Activated naive CD4-positive, alpha-beta T cell treated with anti-CD3 and anti-CD28 coated beads for 36 hours (primary cell): ENCODE results near the gene KIRREL3. TPM values are rescaled to one million over a fixed set of nuclear protein-coding genes. Genes with fewer than 3 reads are reported as not detected.

Source experiments
- CTCF ChIA-PET: fragments of 350-600 bp; sonication (Branson Sonifier 250); formaldehyde crosslinking; loops from one replicate; lab custom pipeline; 2021; ENCODE audit warnings: antibody characterized with exemption; lab: Charles Lee
- DNase-seq: peaks from one replicate; pipeline ENCODE4 v3.0.0-alpha.2; 2020
- H3K27ac Mint-ChIP-seq: one replicate; pipeline ENCODE4 v1.8.0; 2021; ENCODE audit warnings: mild to moderate bottlenecking, mixed read lengths
- H3K27me3 Mint-ChIP-seq: one replicate; pipeline ENCODE4 v1.8.0; 2021; ENCODE audit warnings: low read depth, mixed read lengths
- H3K36me3 Mint-ChIP-seq: one replicate; pipeline ENCODE4 v1.8.0; 2021; ENCODE audit warnings: low read depth, mixed read lengths
- H3K4me1 Mint-ChIP-seq: one replicate; pipeline ENCODE4 v1.8.0; 2021; ENCODE audit warnings: low read depth, mixed read lengths
- H3K4me3 Mint-ChIP-seq: one replicate; pipeline ENCODE4 v1.8.0; 2021; ENCODE audit warnings: mild to moderate bottlenecking, moderate library complexity, mixed read lengths
- H3K9me3 Mint-ChIP-seq: one replicate; pipeline ENCODE4 v1.8.0; 2021; ENCODE audit warnings: mixed read lengths
- intact Hi-C: fragments of 100-400 bp; cut with micrococcal nuclease; formaldehyde crosslinking; loops from one replicate; pipeline ENCODE4 v1.15.1; 2023
- total RNA-seq, 2 experiments: library from RNA; stranded (reverse); gene quantifications; one replicate each; pipeline ENCODE4 v1.2.3, GENCODE V29; 2021

The KIRREL3 gene
- total RNA-seq, 2 experiments from 2014 or later: not detected

DNA sequence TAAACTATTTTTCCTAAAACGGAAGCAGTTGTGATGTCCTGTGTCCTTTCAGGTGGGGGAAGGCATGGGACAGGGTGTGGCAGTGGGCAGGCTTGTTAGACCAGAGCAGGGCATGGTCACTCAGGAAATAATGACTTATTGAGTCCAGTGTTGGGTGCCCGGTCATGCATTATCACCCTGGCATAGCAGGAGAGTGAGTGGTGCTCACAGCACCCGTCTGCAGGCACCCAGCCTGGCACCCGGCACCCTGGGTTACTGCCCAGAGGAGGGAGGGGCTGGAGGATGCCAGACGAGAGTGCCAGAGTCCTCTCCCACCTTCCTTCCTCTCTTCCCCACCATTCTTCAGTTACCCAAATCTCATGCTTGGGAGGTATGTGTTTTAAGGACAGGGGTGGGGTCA, 586.0 kb downstream of the KIRREL3 start:
- DNase-seq: no peak
- Mint-ChIP-seq H3K4me3 (no peak overlapping the region), H3K27me3 (no peaks in the 10 kb centered on the region), H3K9me3 (no peaks in the 10 kb centered on the region), H3K27ac (no peak overlapping the region), H3K4me1 (peaks cover 11% of the 10 kb centered on the region), H3K36me3 (no peaks in the 10 kb centered on the region)
- intact Hi-C loops: loop anchor here (5.0 kb wide), 2 partner anchors 57 to 97 kb away; partner anchors contain the start of gene ST3GAL4
- CTCF ChIA-PET: no interaction called here

DNA sequence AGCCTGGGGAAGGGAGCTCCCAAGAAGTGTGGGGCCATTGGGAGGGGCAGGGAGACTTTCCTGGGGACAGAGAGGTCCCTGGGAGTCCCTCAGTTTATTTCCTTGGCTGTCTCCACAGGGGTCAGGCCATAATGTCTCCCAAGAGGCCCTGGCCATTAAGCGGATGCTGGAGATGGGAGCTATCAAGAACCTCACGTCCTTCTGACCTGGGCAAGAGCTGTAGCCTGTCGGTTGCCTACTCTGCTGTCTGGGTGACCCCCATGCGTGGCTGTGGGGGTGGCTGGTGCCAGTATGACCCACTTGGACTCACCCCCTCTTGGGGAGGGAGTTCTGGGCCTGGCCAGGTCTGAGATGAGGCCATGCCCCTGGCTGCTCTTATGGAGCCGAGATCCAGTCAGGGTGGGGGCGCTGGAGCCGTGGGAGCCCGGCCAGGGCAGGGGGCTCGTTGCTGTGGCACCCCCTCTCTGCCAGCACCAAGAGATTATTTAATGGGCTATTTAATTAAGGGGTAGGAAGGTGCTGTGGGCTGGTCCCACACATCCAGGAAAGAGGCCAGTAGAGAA, 586.6 kb downstream of the KIRREL3 start:
- Mint-ChIP-seq H3K27ac (no peak overlapping the region), H3K4me1 (peaks cover 11% of the 10 kb centered on the region), H3K4me3 (no peak overlapping the region), H3K36me3 (peaks cover 3% of the 10 kb centered on the region), H3K27me3 (no peaks in the 10 kb centered on the region), H3K9me3 (no peaks in the 10 kb centered on the region)
- intact Hi-C loops: no loop called here
- no peak for DNase-seq
- CTCF ChIA-PET: no interaction called here

- no peak overlapping the region for H3K4me3 Mint-ChIP-seq
These were observed 587.1 kb downstream of the KIRREL3 start for GRCh38 chr11:126413426-126413825.

GRCh38 chr11:126411971-126412381, 588.6 kb downstream of the KIRREL3 start:
- intact Hi-C loops: no loop called here
- peaks cover 3% of the 10 kb centered on the region for H3K36me3 Mint-ChIP-seq
- H3K9me3 Mint-ChIP-seq: no peaks in the 10 kb centered on the region
- H3K27me3 Mint-ChIP-seq: no peaks in the 10 kb centered on the region
- no peak overlapping the region for H3K4me3 Mint-ChIP-seq
- CTCF ChIA-PET: no interaction called here
- H3K27ac Mint-ChIP-seq: no peak overlapping the region
- peaks cover 10% of the 10 kb centered on the region for H3K4me1 Mint-ChIP-seq
- no peak for DNase-seq

More at GRCh38 chr11:126413426-126413825, 587.1 kb downstream of the KIRREL3 start:
- intact Hi-C loops: no loop called here
- CTCF ChIA-PET: interaction anchor here (0.6 kb wide), 2 partner anchors 11 to 53 kb away, joined by 3 to 5 read pairs; no protein-coding TSS in a partner anchor
- Mint-ChIP-seq H3K36me3 (peaks cover 3% of the 10 kb centered on the region), H3K9me3 (no peaks in the 10 kb centered on the region), H3K27ac (no peak overlapping the region), H3K27me3 (no peaks in the 10 kb centered on the region), H3K4me1 (peaks cover 11% of the 10 kb centered on the region)
- no peak for DNase-seq

DNA sequence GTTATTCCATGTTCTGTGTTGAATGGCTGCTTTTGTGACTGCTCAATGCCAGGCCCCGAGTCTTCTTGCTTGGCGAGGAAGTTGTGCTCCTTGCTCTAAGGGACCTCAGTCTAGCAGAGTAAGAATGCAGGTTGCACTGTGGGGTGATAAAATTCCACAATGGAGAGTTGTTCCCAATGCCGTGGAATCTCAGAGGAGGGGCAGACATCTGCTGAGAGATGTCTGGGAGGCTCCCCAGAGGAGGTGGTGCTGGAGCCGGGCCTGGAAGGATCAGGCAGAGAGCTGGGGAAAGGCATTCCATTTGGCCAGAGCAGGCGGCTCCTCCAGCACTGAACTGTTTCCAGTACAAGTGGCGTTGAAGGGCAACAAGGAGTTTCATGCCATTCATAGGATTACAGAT, 589.9 kb downstream of the KIRREL3 start:
- Mint-ChIP-seq H3K4me1 (no peaks in the 10 kb centered on the region), H3K27ac (no peak overlapping the region), H3K27me3 (no peaks in the 10 kb centered on the region), H3K9me3 (no peaks in the 10 kb centered on the region), H3K36me3 (peaks cover 3% of the 10 kb centered on the region), H3K4me3 (no peak overlapping the region)
- intact Hi-C loops: no loop called here
- CTCF ChIA-PET: no interaction called here
- DNase-seq: no peak

- Mint-ChIP-seq H3K4me1 (no peaks in the 10 kb centered on the region), H3K4me3 (no peak overlapping the region), H3K9me3 (no peaks in the 10 kb centered on the region), H3K36me3 (peaks cover 3% of the 10 kb centered on the region), H3K27ac (no peak overlapping the region), H3K27me3 (no peaks in the 10 kb centered on the region)
- CTCF ChIA-PET: no interaction called here
- intact Hi-C loops: no loop called here
- DNase-seq: no peak
These were observed 591.0 kb downstream of the KIRREL3 start for GRCh38 chr11:126409620-126409985.

DNA sequence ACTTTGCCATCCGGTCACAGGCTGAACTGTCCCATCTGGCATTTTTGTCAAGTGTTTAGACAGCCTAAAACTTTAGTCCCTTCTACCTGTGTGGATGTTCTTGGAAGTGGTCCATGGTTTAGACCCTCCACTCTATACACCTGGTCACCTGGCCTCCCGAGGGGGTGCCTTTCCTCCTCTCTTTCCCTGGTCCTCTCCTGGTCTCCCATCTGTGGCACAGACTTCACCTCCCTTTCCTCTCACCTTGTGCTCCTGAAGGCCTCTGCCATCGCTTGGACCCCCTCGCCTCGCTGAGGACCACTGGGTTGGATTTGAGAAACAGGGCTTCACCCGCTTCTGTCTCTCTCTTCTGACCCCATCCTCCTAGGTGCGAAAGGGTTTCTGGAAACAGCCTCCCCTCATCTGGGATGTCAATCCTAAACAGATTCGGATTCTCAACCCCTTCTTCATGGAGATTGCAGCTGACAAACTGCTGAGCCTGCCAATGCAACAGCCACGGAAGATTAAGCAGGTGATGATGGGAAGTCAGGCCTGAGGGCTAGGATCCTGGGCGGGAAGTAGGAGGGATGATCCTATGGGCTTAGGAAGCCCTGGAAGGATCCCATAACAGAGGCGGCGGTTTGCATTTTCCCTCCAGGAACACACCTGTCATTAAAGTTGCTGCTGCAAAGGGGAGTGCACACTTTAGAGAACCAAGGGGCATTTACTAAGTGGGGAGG, 591.5 kb downstream of the KIRREL3 start:
- Mint-ChIP-seq H3K9me3 (no peaks in the 10 kb centered on the region), H3K36me3 (peaks cover 3% of the 10 kb centered on the region), H3K4me1 (no peaks in the 10 kb centered on the region), H3K27me3 (no peaks in the 10 kb centered on the region), H3K4me3 (no peak overlapping the region), H3K27ac (no peak overlapping the region)
- CTCF ChIA-PET: no interaction called here
- intact Hi-C loops: no loop called here
- DNase-seq: no peak

- H3K27ac Mint-ChIP-seq: no peak overlapping the region
- intact Hi-C loops: no loop called here
These were observed 592.1 kb downstream of the KIRREL3 start for GRCh38 chr11:126408496-126408895.

GRCh38 chr11:126407682-126408288, 592.8 kb downstream of the KIRREL3 start:
- no peaks in the 10 kb centered on the region for H3K27me3 Mint-ChIP-seq
- no peaks in the 10 kb centered on the region for H3K4me1 Mint-ChIP-seq
- H3K4me3 Mint-ChIP-seq: no peak overlapping the region
- no peak overlapping the region for H3K27ac Mint-ChIP-seq
- no peak for DNase-seq
- CTCF ChIA-PET: no interaction called here
- intact Hi-C loops: no loop called here
- peaks cover 3% of the 10 kb centered on the region for H3K36me3 Mint-ChIP-seq
- H3K9me3 Mint-ChIP-seq: no peaks in the 10 kb centered on the region

More at GRCh38 chr11:126408496-126408895, 592.1 kb downstream of the KIRREL3 start:
- DNase-seq: no peak
- no peaks in the 10 kb centered on the region for H3K9me3 Mint-ChIP-seq
- H3K27me3 Mint-ChIP-seq: no peaks in the 10 kb centered on the region
- CTCF ChIA-PET: no interaction called here
- H3K4me3 Mint-ChIP-seq: no peak overlapping the region
- peaks cover 3% of the 10 kb centered on the region for H3K36me3 Mint-ChIP-seq
- no peaks in the 10 kb centered on the region for H3K4me1 Mint-ChIP-seq

GRCh38 chr11:126407101-126407521, 593.5 kb downstream of the KIRREL3 start:
- no peak for DNase-seq
- CTCF ChIA-PET: no interaction called here
- Mint-ChIP-seq H3K27ac (no peak overlapping the region), H3K9me3 (no peaks in the 10 kb centered on the region), H3K36me3 (peaks cover 3% of the 10 kb centered on the region), H3K4me1 (no peaks in the 10 kb centered on the region), H3K4me3 (no peak overlapping the region), H3K27me3 (no peaks in the 10 kb centered on the region)
- intact Hi-C loops: no loop called here

GRCh38 chr11:126406368-126406767, 594.2 kb downstream of the KIRREL3 start:
- Mint-ChIP-seq H3K4me3 (no peak overlapping the region), H3K27ac (no peak overlapping the region), H3K4me1 (no peaks in the 10 kb centered on the region), H3K27me3 (no peaks in the 10 kb centered on the region), H3K9me3 (no peaks in the 10 kb centered on the region), H3K36me3 (peaks cover 3% of the 10 kb centered on the region)
- no peak for DNase-seq
- intact Hi-C loops: no loop called here
- CTCF ChIA-PET: no interaction called here

DNA sequence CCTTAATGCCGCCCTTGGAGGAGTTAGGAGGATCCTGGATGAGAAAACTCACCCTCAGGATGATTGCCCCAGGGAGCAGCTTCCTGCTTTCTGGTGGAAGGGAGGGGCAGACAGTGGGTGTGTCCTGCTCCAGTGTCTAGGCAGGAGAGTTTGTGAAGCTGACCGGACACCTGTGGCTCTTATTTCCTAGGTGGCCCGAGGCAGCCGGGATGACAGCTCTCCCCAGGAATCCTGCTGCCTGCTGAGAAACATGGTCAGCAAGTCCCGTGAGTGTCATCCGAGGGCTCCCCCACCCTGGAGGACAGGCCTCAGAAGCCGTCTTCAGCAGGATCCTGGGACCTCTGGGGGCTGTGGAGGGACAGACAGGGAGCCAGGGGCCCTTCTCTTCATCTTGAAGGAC, 594.7 kb downstream of the KIRREL3 start:
- H3K4me3 Mint-ChIP-seq: no peak overlapping the region
- no peak overlapping the region for H3K27ac Mint-ChIP-seq
- intact Hi-C loops: no loop called here
- CTCF ChIA-PET: no interaction called here
- H3K27me3 Mint-ChIP-seq: no peaks in the 10 kb centered on the region
- H3K36me3 Mint-ChIP-seq: peaks cover 3% of the 10 kb centered on the region
- no peaks in the 10 kb centered on the region for H3K9me3 Mint-ChIP-seq
- no peak for DNase-seq
- H3K4me1 Mint-ChIP-seq: no peaks in the 10 kb centered on the region

- DNase-seq: no peak
- no peaks in the 10 kb centered on the region for H3K9me3 Mint-ChIP-seq
- no peaks in the 10 kb centered on the region for H3K27me3 Mint-ChIP-seq
- H3K27ac Mint-ChIP-seq: no peak overlapping the region
- intact Hi-C loops: no loop called here
- peaks cover 3% of the 10 kb centered on the region for H3K36me3 Mint-ChIP-seq
- CTCF ChIA-PET: no interaction called here
- H3K4me1 Mint-ChIP-seq: no peaks in the 10 kb centered on the region
- no peak overlapping the region for H3K4me3 Mint-ChIP-seq
These were observed 595.2 kb downstream of the KIRREL3 start for GRCh38 chr11:126405374-126405773.
